Lower leg skin (tissue), 3 donors: Measurements from ENCODE around the gene NRSN1.

Source experiments
- POLR2A ChIP-seq, 2 donors: fragments of 450-650 bp; IDR thresholded peaks; one replicate each; pipeline ENCODE4 v1.6.1; 2016 to 2017; ENCODE audit warnings: antibody characterized with exemption in 2 of 2, mild to moderate bottlenecking in 1 of 2, moderate library complexity in 1 of 2
- TF ChIP-seq, protein P1 (sequence below), 3 donors: fragments of 450-650 bp; IDR thresholded peaks; one replicate each; pipeline ENCODE4 v1.5.1; 2016; ENCODE audit warnings: antibody characterized with exemption in 3 of 3, mild to moderate bottlenecking in 3 of 3, moderate library complexity in 2 of 3

DNA sequence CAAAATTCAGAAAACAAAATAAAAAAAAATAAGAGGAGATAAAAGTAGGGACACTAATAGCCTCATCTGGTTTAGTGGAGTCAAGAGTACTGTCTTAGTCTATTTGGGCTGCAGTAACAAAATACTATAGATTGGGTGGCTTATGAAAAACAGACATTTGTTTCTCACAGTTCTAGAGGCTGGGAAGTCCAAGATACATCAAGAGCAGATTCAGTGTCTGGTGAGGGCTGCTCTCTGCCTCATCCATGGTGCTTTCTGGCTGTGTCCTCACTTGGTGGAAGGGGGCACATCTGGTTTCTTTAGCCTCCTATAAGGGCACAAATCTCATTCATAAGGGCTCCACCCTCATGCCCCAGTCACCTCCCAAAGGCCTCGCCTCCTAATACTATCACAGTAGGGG, 26.0 kb downstream of the NRSN1 start:
- TF ChIP-seq, protein P1, sequence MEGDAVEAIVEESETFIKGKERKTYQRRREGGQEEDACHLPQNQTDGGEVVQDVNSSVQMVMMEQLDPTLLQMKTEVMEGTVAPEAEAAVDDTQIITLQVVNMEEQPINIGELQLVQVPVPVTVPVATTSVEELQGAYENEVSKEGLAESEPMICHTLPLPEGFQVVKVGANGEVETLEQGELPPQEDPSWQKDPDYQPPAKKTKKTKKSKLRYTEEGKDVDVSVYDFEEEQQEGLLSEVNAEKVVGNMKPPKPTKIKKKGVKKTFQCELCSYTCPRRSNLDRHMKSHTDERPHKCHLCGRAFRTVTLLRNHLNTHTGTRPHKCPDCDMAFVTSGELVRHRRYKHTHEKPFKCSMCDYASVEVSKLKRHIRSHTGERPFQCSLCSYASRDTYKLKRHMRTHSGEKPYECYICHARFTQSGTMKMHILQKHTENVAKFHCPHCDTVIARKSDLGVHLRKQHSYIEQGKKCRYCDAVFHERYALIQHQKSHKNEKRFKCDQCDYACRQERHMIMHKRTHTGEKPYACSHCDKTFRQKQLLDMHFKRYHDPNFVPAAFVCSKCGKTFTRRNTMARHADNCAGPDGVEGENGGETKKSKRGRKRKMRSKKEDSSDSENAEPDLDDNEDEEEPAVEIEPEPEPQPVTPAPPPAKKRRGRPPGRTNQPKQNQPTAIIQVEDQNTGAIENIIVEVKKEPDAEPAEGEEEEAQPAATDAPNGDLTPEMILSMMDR (IDR thresholded peaks at IDR 0.05), result no peak
- TF ChIP-seq POLR2A (IDR thresholded peaks at IDR 0.05), result no peak
